Amygdala (tissue), 56 donors: ENCODE data around the gene C3.
"Not testable (repeated sequence)": the region's sequence is repeated elsewhere in the genome, so short reads cannot be mapped to it uniquely, and the experiment has no call there.

Experiments used
- DNase-seq, 56 donors: peaks; one replicate each; lab custom pipeline; 2025; lab: John Stamatoyannopoulos, UW

C3 gene

GRCh38 chr19:6717036-6717435 is 3.4 kb downstream of the C3 start:
- no peak for DNase-seq

DNA sequence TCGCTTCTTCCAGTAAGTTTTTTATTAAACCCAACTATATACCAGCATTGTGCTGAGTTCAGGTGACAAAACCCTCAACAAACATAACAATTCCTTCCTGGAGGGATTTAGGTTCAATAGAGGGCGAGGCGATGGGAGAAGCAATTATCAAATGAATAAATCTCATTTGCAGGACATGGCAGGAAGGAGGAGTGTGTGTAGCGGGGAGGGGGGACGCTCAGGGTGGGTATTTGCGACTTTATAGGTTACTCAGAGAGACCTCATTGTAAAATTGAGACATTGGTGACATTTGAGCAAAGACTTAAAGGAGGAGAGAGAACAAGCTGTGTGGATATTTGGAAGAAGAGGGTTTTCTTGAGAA is 3.9 kb downstream of the C3 start:
- DNase-seq = no peak

DNA sequence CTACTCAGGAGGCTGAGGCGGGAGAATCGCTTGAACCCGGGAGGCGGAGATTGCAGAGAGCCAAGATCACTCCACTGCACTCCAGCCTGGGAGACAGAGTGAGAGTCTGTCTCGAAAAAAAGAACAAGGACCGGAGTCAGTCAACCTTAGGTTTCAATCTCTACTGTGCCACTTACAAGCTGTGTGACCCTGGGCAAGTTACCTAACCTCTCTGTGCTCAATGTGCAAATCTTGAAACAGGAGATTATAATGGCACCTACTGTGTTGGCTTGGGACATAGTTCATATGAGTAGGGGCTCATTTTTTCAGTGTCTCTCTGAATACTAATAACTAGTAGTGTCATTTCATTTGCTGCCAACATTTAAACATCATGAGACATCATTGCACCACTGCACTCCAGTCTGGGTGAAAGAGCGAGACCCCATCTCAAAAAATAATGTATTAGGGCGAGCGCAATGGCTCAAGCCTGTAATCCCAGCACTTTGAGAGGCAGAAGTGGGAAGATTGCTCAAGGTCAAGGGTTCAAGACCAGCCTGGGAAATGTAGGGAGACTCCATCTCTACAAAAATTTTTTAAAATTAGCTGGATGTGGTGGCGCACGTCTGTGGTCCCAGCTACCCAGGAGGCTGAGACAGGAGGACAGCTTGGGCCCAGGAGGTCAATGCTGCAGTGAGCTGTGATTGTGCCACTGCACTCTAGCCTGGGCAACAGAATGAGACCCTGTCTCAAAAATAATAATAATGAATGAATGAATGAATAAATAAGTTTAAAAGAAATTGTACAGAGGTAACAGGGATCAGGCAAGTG is 5.5 kb downstream of the C3 start:
- no peak for DNase-seq

DNA sequence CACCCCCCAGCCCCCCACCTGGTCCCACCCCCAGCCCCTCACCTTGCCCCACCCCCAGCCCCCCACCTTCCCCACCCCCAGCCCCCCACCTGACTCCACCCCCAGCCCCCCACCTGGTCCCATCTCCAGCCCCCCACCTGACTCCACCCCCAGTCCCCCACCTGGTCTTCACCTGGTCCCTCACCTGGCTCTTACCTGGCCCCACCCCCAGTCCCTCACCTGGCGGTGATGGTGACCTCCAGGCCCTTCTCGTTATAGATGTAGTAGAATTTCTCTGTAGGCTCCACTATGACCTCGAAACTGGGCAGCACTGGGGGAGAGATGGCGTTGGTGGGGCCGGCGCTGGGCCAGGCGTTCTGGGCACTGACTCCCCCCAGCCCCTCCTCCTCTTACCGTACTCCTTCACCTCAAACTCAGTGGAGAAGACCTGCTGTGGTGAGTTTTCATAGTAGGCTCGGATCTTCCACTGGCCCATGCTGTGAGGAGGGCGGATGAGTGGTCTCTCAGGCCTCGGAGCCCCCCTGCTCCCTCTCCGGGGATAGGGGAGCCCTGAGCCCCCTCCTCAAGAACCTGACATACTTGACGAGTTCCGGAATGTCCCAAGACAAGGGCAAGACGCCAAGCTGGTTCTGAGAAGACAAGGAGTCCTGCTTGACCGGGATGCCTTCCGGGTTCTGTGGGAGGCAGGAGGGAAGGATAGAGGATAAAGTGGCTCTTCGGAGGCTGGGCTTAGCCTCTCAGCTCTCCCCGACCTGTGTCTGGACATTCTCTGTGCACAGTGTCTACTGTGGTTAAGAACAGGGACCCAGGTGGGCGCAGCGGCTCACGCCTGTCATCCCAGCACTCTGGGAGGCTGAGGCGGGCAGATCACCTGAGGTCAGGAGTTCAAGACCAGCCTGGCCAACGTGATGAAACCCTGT is 6.4 kb downstream of the C3 start:
- DNase-seq = no peak

DNA sequence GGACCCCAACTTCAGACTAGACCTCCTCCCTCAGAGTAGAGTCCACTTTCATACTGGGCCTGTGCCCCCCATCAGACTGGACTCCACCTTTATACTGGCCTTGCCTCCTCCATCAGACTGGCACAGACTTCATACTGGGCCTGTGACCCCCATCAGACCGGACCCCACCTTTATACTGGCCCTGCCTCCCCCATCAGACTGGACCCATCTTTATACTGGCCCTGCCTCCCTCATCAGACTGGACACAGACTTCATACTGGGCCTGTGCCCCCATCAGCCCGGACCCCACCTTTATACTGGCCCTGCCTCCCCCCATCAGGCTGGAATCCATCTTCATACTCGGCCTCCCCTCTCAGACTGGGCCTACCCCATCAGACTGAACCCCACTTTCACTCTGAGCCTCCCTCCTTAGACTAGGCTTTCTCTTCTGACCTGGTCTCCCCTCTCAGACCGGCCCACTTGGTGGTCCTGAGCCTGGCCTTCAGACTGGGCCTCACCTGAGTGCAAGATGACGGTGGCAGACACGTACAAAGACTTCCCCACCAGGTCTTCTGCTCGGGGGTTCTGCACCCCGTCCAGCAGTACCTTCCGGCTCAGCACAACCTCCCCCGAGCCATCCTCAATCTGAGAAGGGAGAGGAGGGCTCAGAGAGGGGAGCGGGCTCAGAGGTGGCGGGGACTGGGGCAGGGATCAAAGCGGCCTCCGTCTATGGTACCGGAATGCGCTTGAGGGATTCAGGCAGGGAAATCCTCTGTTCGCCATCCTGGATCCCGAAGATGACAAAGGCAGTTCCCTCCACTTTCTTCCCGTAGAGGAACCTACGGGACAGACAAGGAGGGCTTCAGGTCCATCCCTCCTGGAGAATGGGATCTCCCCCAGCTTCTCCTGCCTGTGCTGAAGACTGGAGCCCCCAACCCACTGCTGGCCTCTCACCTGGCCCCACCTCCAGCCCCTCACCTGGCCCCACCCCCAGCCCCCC is 7.5 kb downstream of the C3 start:
- DNase-seq = no peak

DNA sequence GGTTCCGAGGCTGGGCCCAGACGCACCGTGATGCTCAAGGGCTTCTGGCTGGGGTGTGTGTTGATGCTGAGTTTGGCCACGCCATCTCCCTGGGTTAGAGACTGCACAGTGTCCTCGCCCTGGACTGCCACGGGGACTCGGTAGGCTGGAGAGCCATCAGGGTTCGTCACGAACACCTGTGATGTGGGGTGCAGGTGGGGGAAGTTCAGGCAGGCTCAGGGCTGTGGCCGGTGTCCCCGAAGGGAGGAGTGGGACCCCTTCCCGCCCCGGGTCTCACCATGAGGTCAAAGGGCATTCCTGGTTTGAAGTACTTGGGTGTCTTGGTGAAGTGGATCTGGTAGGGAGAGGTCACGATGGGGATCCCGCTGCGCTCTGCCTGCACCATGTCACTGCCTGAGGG is 8.2 kb downstream of the C3 start:
- no peak for DNase-seq

DNA sequence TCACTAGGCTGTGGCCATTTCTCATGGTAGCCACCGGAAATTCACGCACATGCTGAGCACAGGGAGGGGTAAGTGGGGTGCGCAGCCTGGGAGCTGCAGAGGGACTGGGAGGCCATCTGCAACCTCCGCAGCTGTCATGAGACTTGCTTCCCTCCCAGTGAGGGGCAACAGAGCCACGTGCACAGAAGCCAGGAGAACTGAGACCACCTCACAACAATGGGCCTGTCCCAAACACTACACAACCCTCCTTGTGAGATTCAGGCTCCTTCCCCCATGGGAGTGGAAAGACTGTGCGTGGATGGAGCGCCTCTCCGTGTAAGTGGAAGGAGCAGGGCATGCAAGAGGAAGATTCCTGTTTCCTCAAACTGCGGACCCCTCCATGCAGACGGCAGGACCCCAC is 8.8 kb downstream of the C3 start:
- DNase-seq = no peak

DNA sequence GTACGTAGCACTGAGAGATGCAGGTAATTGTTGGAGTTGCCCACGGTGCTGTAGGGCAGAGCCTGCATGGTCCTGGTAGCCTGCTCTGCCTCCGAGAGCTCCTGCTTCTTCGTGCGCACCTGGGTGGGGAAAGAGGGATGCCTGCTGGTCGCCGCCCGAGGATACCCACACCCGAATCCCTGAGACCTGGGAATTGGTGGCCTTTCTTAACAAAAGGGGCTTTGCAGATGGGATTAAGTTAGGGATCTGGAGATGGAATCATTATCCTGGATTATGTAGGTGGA is 9.4 kb downstream of the C3 start:
- no peak for DNase-seq

- DNase-seq = no peak
Measured at GRCh38 chr19:6710273-6711077, 10.0 kb downstream of the C3 start.

DNA sequence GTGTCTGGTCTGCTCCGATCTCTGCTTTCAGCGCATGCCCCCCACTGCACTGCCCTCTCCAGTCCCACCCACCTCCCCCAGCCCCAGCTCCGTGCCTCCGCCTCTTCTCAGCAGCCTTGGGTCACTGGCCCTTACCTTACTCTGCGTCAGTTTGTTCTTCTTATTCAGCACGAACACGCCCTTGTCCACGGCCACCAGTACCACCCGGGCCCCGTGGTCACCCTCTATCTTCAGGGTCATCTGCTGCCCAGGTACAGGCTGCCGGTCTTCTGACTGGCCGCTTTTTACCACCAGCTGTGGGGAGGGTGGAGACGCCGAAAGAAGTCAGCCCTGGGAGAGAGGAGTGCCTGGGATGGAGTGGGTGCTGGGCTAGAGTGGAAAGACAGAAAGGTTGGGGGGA is 10.9 kb downstream of the C3 start:
- DNase-seq = no peak

DNA sequence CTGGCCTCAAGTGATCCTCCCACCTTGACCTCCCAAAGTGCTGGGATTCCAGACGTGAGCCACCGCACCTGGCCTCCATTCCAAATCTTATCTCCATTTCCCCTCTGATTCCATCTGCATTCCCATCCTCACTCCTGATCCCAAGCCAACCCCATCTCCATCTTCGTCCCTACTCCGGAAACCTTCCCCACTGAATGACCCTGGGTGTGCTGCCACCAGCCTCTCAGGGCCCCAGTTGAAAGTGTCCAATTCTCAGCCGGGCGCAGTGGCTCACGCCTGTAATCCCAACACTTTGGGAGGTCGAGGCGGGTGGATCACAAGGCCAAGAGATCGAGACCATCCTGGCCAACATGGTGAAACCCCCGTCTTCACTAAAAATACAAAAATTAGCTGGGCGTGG is 11.5 kb downstream of the C3 start:
- not testable (repeated sequence) for DNase-seq

- DNase-seq = no peak
Measured at GRCh38 chr19:6708346-6708745, 12.1 kb downstream of the C3 start.

DNA sequence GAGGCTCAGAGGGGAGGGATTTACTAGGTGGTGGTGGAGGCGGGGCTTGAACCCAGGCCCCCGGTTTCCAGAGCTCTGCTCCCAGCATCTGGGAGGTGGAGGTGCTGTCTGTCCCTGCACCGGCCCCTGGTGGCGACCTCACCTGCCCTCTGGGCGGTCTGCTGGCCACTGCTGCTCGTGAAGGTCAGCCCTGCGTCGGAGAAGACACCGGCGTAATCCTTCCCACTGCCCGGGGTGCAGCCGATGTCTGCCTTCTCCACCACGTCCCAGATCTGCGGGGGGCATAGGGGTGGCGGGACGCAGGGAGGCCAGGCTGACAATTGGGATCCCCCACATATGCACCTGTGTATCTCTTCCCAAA is 12.8 kb downstream of the C3 start:
- DNase-seq = no peak

GRCh38 chr19:6707011-6707657 is 13.3 kb downstream of the C3 start:
- DNase-seq = no peak

DNA sequence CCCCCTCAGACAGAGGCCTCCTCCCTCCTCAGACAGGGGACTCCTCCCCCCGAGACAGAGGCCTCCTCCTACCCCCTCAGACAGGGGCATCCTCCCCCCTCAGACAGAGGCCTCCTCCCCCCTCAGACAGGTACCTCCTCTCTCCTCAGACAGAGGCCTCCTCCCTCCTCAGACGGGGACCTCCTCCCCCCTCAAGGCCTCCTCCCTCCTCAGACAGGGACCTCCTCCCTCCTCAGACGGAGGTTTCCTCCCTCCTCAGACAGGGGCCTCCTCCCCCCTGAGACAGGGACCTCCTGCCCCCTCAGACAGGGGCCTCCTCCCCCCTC is 13.9 kb downstream of the C3 start:
- DNase-seq = no peak

DNA sequence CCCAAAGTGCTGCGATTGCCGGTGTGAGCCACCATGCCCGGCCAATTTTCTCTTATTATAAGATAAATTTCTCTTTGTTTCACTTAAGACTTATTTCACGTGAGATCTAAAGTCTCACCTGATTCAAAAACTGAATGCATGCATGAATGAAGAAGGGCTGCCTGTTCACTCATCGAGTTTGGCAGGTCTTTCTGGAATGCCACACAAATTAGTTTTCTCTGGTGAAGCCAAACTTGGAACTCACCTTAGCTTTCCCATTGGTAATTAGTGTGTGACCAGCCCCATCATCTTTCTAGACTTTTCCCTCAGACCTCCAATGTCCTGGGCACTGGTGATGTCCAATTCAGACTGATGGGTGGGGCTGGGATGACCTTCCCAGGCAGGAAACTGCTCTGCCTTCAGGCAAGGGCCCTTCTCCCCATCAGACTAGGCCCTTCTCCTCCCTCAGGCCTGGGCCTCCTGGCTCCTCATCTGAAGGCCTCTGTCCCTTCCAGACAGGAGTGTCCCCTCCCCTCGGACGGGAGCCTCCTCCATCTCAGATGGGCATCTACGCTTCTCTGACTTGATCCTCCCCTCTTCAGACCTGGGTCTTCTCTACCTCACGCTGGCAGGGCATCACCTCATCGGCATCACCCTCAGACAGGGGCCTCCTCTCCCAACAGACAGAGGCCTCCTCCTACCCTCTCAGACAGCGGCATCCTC is 14.4 kb downstream of the C3 start:
- no peak for DNase-seq

- DNase-seq = no peak
Measured at GRCh38 chr19:6700586-6701316, 19.7 kb downstream of the C3 start.

GRCh38 chr19:6699935-6700334 is 20.5 kb downstream of the C3 start:
- no peak for DNase-seq

DNA sequence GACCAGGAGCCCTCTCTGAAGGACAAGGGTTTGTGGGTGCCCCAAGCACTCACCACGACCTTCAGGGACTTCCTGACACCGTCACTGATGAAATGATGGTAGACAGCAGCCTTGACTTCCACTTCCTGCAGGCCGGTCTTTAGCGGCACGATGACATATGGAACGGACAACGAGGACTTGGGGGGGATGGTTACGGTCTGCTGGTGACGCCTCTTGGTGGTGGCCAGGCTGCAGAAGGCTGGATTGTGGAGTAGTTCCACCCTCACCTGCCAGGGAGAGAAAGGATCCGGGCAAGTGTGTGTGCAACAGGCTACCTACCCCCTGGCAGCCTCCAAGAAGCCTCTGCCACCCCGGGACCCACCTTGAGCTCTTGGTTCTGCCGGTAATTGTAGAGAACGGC is 23.2 kb downstream of the C3 start:
- DNase-seq = no peak
